WTC11 (cell line): ENCODE measurements around the gene SAT1. TPM values are rescaled to one million over a fixed set of nuclear protein-coding genes. Genes with fewer than 3 reads are reported as not detected.

Source experiments
- ATAC-seq: fragments of 200-7000 bp; cut with Tn5 transposase; 2 replicates; pipeline ENCODE4 v1.10.0; 2021; ENCODE audit warnings: mild to moderate bottlenecking, moderate library complexity
- CTCF ChIA-PET: fragments of 300-600 bp; sonication (Branson Sonifier 250); formaldehyde crosslinking; loops from one replicate; lab custom pipeline; 2021; ENCODE audit warnings: antibody characterized with exemption; lab: Charles Lee
- POLR2A ChIA-PET: fragments of 350-600 bp; sonication (Branson Sonifier 250); formaldehyde crosslinking; loops from one replicate; lab custom pipeline; 2021; ENCODE audit warnings: antibody characterized with exemption; lab: Charles Lee
- DNase-seq: peaks from one replicate; pipeline ENCODE4 v3.0.0; 2021; ENCODE audit warnings: low spot score
- H3K27ac Mint-ChIP-seq: 2 replicates; pipeline ENCODE4 v1.8.0; 2021; ENCODE audit warnings: mixed read lengths
- H3K27me3 Mint-ChIP-seq: 2 replicates; pipeline ENCODE4 v1.8.0; 2021; ENCODE audit warnings: low read depth, mild to moderate bottlenecking, moderate library complexity, mixed read lengths
- H3K36me3 Mint-ChIP-seq: 2 replicates; pipeline ENCODE4 v1.8.0; 2021; ENCODE audit warnings: mixed read lengths
- H3K4me1 Mint-ChIP-seq: 2 replicates; pipeline ENCODE4 v1.8.0; 2022; ENCODE audit warnings: mixed read lengths
- H3K4me3 Mint-ChIP-seq: 2 replicates; pipeline ENCODE4 v1.8.0; 2021; ENCODE audit warnings: mild to moderate bottlenecking, moderate library complexity, mixed read lengths
- H3K9me3 Mint-ChIP-seq: 2 replicates; pipeline ENCODE4 v1.8.0; 2021; ENCODE audit warnings: mixed read lengths
- AFF4 ChIP-seq: sonication (generic); formaldehyde crosslinking; IDR thresholded peaks from 2 replicates; pipeline ENCODE4 v1.8.1; 2023; ENCODE audit warnings: mild to moderate bottlenecking, missing genetic modification reagents, borderline replicate concordance
- AR ChIP-seq: fragments of 250-450 bp; sonication (Bioruptor Pico); IDR thresholded peaks from 2 replicates; pipeline ENCODE4 v1.9.0; 2021; ENCODE audit warnings: mild to moderate bottlenecking
- CREM ChIP-seq: sonication (generic); formaldehyde crosslinking; IDR thresholded peaks from 2 replicates; pipeline ENCODE4 v1.8.1; 2022; ENCODE audit warnings: mild to moderate bottlenecking, missing genetic modification reagents, moderate library complexity
- E2F5 ChIP-seq: sonication (generic); formaldehyde crosslinking; IDR thresholded peaks from 2 replicates; pipeline ENCODE4 v1.8.1; 2022; ENCODE audit warnings: mild to moderate bottlenecking, moderate library complexity, missing genetic modification reagents
- ETV6 ChIP-seq: sonication (generic); formaldehyde crosslinking; IDR thresholded peaks from 2 replicates; pipeline ENCODE4 v1.8.1; 2022; ENCODE audit warnings: mild to moderate bottlenecking, missing genetic modification reagents
- FOXK1 ChIP-seq: sonication (generic); formaldehyde crosslinking; IDR thresholded peaks from 2 replicates; pipeline ENCODE4 v1.8.0; 2022; ENCODE audit warnings: mild to moderate bottlenecking, moderate library complexity, missing genetic modification reagents
- FOXP1 ChIP-seq: sonication (generic); formaldehyde crosslinking; IDR thresholded peaks from 2 replicates; pipeline ENCODE4 v1.8.0; 2022; ENCODE audit warnings: missing genetic modification reagents, mild to moderate bottlenecking, moderate library complexity, borderline replicate concordance
- KAT7 ChIP-seq: sonication (generic); formaldehyde crosslinking; IDR thresholded peaks from 2 replicates; pipeline ENCODE4 v1.8.1; 2023; ENCODE audit warnings: missing genetic modification reagents, mild to moderate bottlenecking, borderline replicate concordance
- MLX ChIP-seq: sonication (generic); formaldehyde crosslinking; IDR thresholded peaks from 2 replicates; pipeline ENCODE4 v1.8.1; 2023; ENCODE audit warnings: mild to moderate bottlenecking, missing genetic modification reagents, moderate library complexity
- MXD4 ChIP-seq: fragments of 250-450 bp; sonication (Bioruptor Pico); IDR thresholded peaks from 2 replicates; pipeline ENCODE4 v1.8.0; 2021; ENCODE audit warnings: mild to moderate bottlenecking, moderate library complexity, borderline replicate concordance
- NFE2L1 ChIP-seq: sonication (generic); formaldehyde crosslinking; IDR thresholded peaks from 2 replicates; pipeline ENCODE4 v1.8.1; 2023; ENCODE audit warnings: missing genetic modification reagents
- NFYB ChIP-seq: sonication (generic); formaldehyde crosslinking; conservative IDR thresholded peaks from 2 replicates; pipeline ENCODE4 v1.8.0; 2022; ENCODE audit warnings: low read depth, missing genetic modification reagents
- NR3C1 ChIP-seq: sonication (generic); formaldehyde crosslinking; conservative IDR thresholded peaks from 2 replicates; pipeline ENCODE4 v1.8.1; 2023; ENCODE audit warnings: low read depth, mild to moderate bottlenecking, missing genetic modification reagents
- PREB ChIP-seq: sonication (generic); formaldehyde crosslinking; IDR thresholded peaks from 2 replicates; pipeline ENCODE4 v1.8.1; 2022; ENCODE audit warnings: mild to moderate bottlenecking, missing genetic modification reagents, moderate library complexity, borderline replicate concordance
- SOX15 ChIP-seq: fragments of 250-450 bp; sonication (Bioruptor Pico); IDR thresholded peaks from 2 replicates; pipeline ENCODE4 v1.9.0; 2021; ENCODE audit warnings: mild to moderate bottlenecking
- SP1 ChIP-seq: sonication (generic); formaldehyde crosslinking; conservative IDR thresholded peaks from 2 replicates; pipeline ENCODE4 v1.8.1; 2022; ENCODE audit warnings: missing genetic modification reagents
- TEAD1 ChIP-seq: sonication (generic); formaldehyde crosslinking; IDR thresholded peaks from 2 replicates; pipeline ENCODE4 v1.8.0; 2022; ENCODE audit warnings: mild to moderate bottlenecking, missing genetic modification reagents
- ZBTB21 ChIP-seq: sonication (generic); formaldehyde crosslinking; IDR thresholded peaks from 2 replicates; pipeline ENCODE4 v1.8.1; 2023; ENCODE audit warnings: mild to moderate bottlenecking, missing genetic modification reagents, borderline replicate concordance
- ZBTB43 ChIP-seq: sonication (generic); formaldehyde crosslinking; IDR thresholded peaks from 2 replicates; pipeline ENCODE4 v1.8.1; 2023; ENCODE audit warnings: mild to moderate bottlenecking, missing genetic modification reagents
- ZMAT4 ChIP-seq: fragments of 250-450 bp; sonication (Bioruptor Pico); IDR thresholded peaks from 2 replicates; pipeline ENCODE4 v1.9.0; 2021; ENCODE audit warnings: mild to moderate bottlenecking
- ZNF138 ChIP-seq: sonication (generic); formaldehyde crosslinking; conservative IDR thresholded peaks from 2 replicates; pipeline ENCODE4 v1.8.1; 2022; ENCODE audit warnings: mild to moderate bottlenecking, moderate library complexity, missing genetic modification reagents
- ZNF396 ChIP-seq: fragments of 250-450 bp; sonication (Bioruptor Pico); IDR thresholded peaks from 2 replicates; pipeline ENCODE4 v1.8.0; 2021; ENCODE audit warnings: mild to moderate bottlenecking, moderate library complexity, borderline replicate concordance
- ZNF416 ChIP-seq: fragments of 250-450 bp; sonication (Bioruptor Pico); IDR thresholded peaks from 2 replicates; pipeline ENCODE4 v1.9.0; 2021; ENCODE audit warnings: mild to moderate bottlenecking, inconsistent platforms
- ZNF512 ChIP-seq: sonication (generic); formaldehyde crosslinking; IDR thresholded peaks from 2 replicates; pipeline ENCODE4 v1.8.1; 2022; ENCODE audit warnings: missing genetic modification reagents, borderline replicate concordance
- total RNA-seq: library from RNA; stranded (reverse); gene quantifications from 3 replicates; pipeline ENCODE4 v1.2.3, GENCODE V29; 2021

The SAT1 gene
- total RNA-seq, 1 experiment from 2014 or later, result 70.7 TPM

GRCh38 chrX:23749576-23749975, 33.4 kb upstream of the SAT1 start (continued):
- TF ChIP-seq AFF4 (CRISPR knock-in tag) (no peak), E2F5 (CRISPR knock-in tag) (no peak), NFYB (CRISPR knock-in tag) (no peak), SOX15 (no peak), TEAD1 (CRISPR knock-in tag) (no peak), ZNF416 (CRISPR knock-in tag) (no peak), MXD4 (CRISPR knock-in tag) (no peak)

- Mint-ChIP-seq H3K36me3 (no peaks in the 10 kb centered on the region), H3K4me1 (no peaks in the 10 kb centered on the region), H3K27me3 (no peaks in the 10 kb centered on the region), H3K27ac (no peak overlapping the region), H3K9me3 (no peaks in the 10 kb centered on the region), H3K4me3 (no peak overlapping the region)
- CTCF ChIA-PET, result interaction anchor here (0.7 kb wide), 1 partner anchor 73 kb away, joined by 3 read pairs; no protein-coding TSS in a partner anchor
- POLR2A ChIA-PET, result no interaction called here
- ATAC-seq, result no peak
- no peak for DNase-seq
- no peak for TF ChIP-seq ZMAT4 (CRISPR knock-in tag)
- no peak for TF ChIP-seq ZNF396 (CRISPR knock-in tag)
- TF ChIP-seq AR (CRISPR knock-in tag), result no peak
- no peak for TF ChIP-seq ZBTB21 (CRISPR knock-in tag)
- TF ChIP-seq NFE2L1 (CRISPR knock-in tag), result no peak
- TF ChIP-seq FOXP1 (CRISPR knock-in tag), result no peak
- no peak for TF ChIP-seq ZNF416 (CRISPR knock-in tag)
- no peak for TF ChIP-seq PREB
- TF ChIP-seq SP1, result no peak
- no peak for TF ChIP-seq KAT7 (CRISPR knock-in tag)
- no peak for TF ChIP-seq MLX
- no peak for TF ChIP-seq ZNF512 (CRISPR knock-in tag)
- TF ChIP-seq NR3C1 (CRISPR knock-in tag), result no peak
- TF ChIP-seq CREM (CRISPR knock-in tag), result no peak
- TF ChIP-seq ZBTB43 (CRISPR knock-in tag), result no peak
- TF ChIP-seq ZNF138 (CRISPR knock-in tag), result no peak
- no peak for TF ChIP-seq ETV6 (CRISPR knock-in tag)
- TF ChIP-seq FOXK1 (CRISPR knock-in tag), result no peak
These were observed 30.1 kb upstream of the SAT1 start for GRCh38 chrX:23752740-23753415.
